ENCODE measurements around the gene HTR3E. TPM values are rescaled to one million over a fixed set of nuclear protein-coding genes. Genes with fewer than 3 reads are reported as not detected.
"Not testable (repeated sequence)": the region's sequence is repeated elsewhere in the genome, so short reads cannot be mapped to it uniquely, and the experiment has no call there.

HTR3E gene
- total and polyA plus RNA-seq, 10 donors, result not detected

DNA sequence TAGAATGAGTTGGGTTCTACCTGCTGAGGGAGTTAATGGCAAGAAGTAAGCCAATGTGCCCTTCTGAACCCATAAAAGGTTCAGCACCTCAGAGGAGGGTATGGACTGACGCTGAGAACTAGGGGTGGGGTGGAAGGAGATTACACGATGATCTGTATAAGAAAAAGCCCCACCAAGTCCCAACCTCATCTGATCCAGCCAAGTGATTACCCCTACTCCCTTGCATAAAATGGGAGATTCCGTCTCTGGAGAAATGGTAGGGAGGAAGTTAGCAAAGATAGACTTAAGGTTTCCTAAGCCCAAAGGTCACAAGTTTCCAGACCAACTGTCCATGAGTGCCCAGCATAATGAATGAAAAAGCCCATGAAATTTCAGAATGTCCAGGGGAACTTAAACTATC, 51.2 kb downstream of the HTR3E start:
- Histone ChIP-seq H3K27ac (no peak overlapping the region), H3K36me3 (peaks cover 7 to 41% (median 33%) of the 10 kb centered on the region in 6 donors), H3K27me3 (replicated peaks in 1 of 7) (no peaks in the 10 kb centered on the region), H3K9me3 (no peaks in the 10 kb centered on the region), H3K4me3 (no peak overlapping the region), H3K4me1 (peaks cover 0 to 15% (median 12%) of the 10 kb centered on the region in 6 donors)
- 69 to 88% (median 79%) methylated on average over 3 of the region's 3 CpGs for whole genome bisulfite sequencing, 5 donors
- TF ChIP-seq, protein P1, sequence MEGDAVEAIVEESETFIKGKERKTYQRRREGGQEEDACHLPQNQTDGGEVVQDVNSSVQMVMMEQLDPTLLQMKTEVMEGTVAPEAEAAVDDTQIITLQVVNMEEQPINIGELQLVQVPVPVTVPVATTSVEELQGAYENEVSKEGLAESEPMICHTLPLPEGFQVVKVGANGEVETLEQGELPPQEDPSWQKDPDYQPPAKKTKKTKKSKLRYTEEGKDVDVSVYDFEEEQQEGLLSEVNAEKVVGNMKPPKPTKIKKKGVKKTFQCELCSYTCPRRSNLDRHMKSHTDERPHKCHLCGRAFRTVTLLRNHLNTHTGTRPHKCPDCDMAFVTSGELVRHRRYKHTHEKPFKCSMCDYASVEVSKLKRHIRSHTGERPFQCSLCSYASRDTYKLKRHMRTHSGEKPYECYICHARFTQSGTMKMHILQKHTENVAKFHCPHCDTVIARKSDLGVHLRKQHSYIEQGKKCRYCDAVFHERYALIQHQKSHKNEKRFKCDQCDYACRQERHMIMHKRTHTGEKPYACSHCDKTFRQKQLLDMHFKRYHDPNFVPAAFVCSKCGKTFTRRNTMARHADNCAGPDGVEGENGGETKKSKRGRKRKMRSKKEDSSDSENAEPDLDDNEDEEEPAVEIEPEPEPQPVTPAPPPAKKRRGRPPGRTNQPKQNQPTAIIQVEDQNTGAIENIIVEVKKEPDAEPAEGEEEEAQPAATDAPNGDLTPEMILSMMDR (IDR thresholded peaks at IDR 0.05 in 8 of 11, conservative IDR thresholded peaks at IDR 0.05 in 3 of 11), result no peak
- no peak for TF ChIP-seq POLR2AphosphoS5 (IDR thresholded peaks at IDR 0.05)
- TF ChIP-seq POLR2A (IDR thresholded peaks at IDR 0.05), result no peak
- no peak for DNase-seq
- intact Hi-C loops (cut with DNase I; ENCODE audit: low total_unique reads), result no loop called here

GRCh38 chr3:184149123-184149522, 52.3 kb downstream of the HTR3E start:
- intact Hi-C loops (cut with DNase I; ENCODE audit: low total_unique reads), result no loop called here

GRCh38 chr3:184149770-184150169, 52.9 kb downstream of the HTR3E start:
- H3K9me3 ChIP-seq; H3K27me3 ChIP-seq (replicated peaks in 1 of 7); H3K4me3 ChIP-seq; H3K27ac ChIP-seq: not testable (repeated sequence)
- WGBS, 5 donors, result 76 to 87% (median 78%) methylated on average over 6 of the region's 6 CpGs
- Histone ChIP-seq H3K36me3 (peaks cover 0 to 24% (median 16%) of the 10 kb centered on the region in 6 donors), H3K4me1 (peaks cover 0 to 25% (median 15%) of the 10 kb centered on the region in 6 donors)
- intact Hi-C loops (cut with DNase I; ENCODE audit: low total_unique reads), result loop anchor here (10.0 kb wide), 1 partner anchor 95 kb away; the partner anchor contains the start of genes ALG3 and EEF1AKMT4
- peak; percentile 37 for DNase-seq

More at GRCh38 chr3:184149123-184149522, 52.3 kb downstream of the HTR3E start:
- Histone ChIP-seq H3K9me3 (no peaks in the 10 kb centered on the region), H3K4me1 (peaks cover 0 to 20% (median 15%) of the 10 kb centered on the region in 6 donors), H3K36me3 (peaks cover 0 to 30% (median 23%) of the 10 kb centered on the region in 6 donors), H3K4me3 (no peak overlapping the region), H3K27me3 (replicated peaks in 1 of 7) (no peaks in the 10 kb centered on the region), H3K27ac (no peak overlapping the region)
- TF ChIP-seq, protein P1 (IDR thresholded peaks at IDR 0.05 in 8 of 11, conservative IDR thresholded peaks at IDR 0.05 in 3 of 11), result no peak
- TF ChIP-seq POLR2AphosphoS5 (IDR thresholded peaks at IDR 0.05), result no peak
- TF ChIP-seq POLR2A (IDR thresholded peaks at IDR 0.05), result no peak
- WGBS, 5 donors, result 90 to 98% (median 94%) methylated on average over 6 of the region's 6 CpGs
- no peak for DNase-seq

- TF ChIP-seq, protein P1 (IDR thresholded peaks at IDR 0.05 in 8 of 11, conservative IDR thresholded peaks at IDR 0.05 in 3 of 11), result no peak
- TF ChIP-seq POLR2AphosphoS5 (IDR thresholded peaks at IDR 0.05) (peak; percentile 61 to 80 (median 77)), POLR2A (IDR thresholded peaks at IDR 0.05) (no peak)
- Histone ChIP-seq H3K4me1 (peaks cover 19 to 55% (median 50%) of the 10 kb centered on the region in 6 donors), H3K9me3 (no peaks in the 10 kb centered on the region), H3K27ac (peak within 1 kb of the TSS; percentile 28 to 90 (median 85)), H3K36me3 (no peaks in the 10 kb centered on the region), H3K4me3 (peak within 1 kb of the TSS; percentile 44 to 94 (median 78)), H3K27me3 (replicated peaks in 1 of 7) (no peaks in the 10 kb centered on the region)
- whole genome bisulfite sequencing, 5 donors, result 1 to 3% (median 1%) methylated on average over 27 to 84 of the region's 84 CpGs
- intact Hi-C loops (cut with DNase I; ENCODE audit: low total_unique reads), result loop anchor here (10.0 kb wide), 1 partner anchor 90 kb away; the partner anchor contains the start of genes ALG3 and EEF1AKMT4
- peak; percentile 93 for DNase-seq
Observed at GRCh38 chr3:184154885-184155643, 58.2 kb downstream of the HTR3E start, which contains the start of gene DVL3. Gene DVL3 (plus strand): TSS chr3:184155377. CDS start chr3:184155636, 259 bp downstream.

Data from spleen (tissue), 11 donors.